Measurements from ENCODE around the gene SLC25A21.

- TF ChIP-seq CREB1 (IDR thresholded peaks at IDR 0.05; ENCODE audit: low read depth): no peak
- no peak for TF ChIP-seq MAX (IDR thresholded peaks at IDR 0.05)
- no peak for TF ChIP-seq TEAD4 (IDR thresholded peaks at IDR 0.05)
- TF ChIP-seq TAF1 (IDR thresholded peaks at IDR 0.05; ENCODE audit: low read depth): no peak
- TF ChIP-seq CEBPB (IDR thresholded peaks at IDR 0.05): no peak
- no peak for TF ChIP-seq REST (IDR thresholded peaks at IDR 0.05; ENCODE audit: low read depth)
- TF ChIP-seq EP300 (IDR thresholded peaks at IDR 0.05; ENCODE audit: borderline replicate concordance): no peak
- TF ChIP-seq ZBTB7A (IDR thresholded peaks at IDR 0.05; ENCODE audit: low read depth): no peak
- no peak for TF ChIP-seq NFIC (IDR thresholded peaks at IDR 0.05)
- TF ChIP-seq TCF12 (IDR thresholded peaks at IDR 0.05; ENCODE audit: low read depth): no peak
These were observed 204.4 kb downstream of the SLC25A21 start for GRCh38 chr14:36967892-36968555.
